SH-SY5Y (cell line): Measurements from ENCODE around the gene AMIGO1.

Experiments
- GATA2 ChIP-seq: IDR thresholded peaks from 2 replicates; pipeline ENCODE4 v1.6.1; 2011; ENCODE audit warnings: mild to moderate bottlenecking, low read depth, low read length
- GATA3 ChIP-seq: IDR thresholded peaks from 2 replicates; pipeline ENCODE4 v1.6.1; 2011; ENCODE audit warnings: low read depth, mild to moderate bottlenecking, low read length, moderate library complexity

GRCh38 chr1:109499081-109499480 is 10.4 kb downstream of the AMIGO1 start:
- no peak for TF ChIP-seq GATA2
- no peak for TF ChIP-seq GATA3
